NCI-H2196 treated with DMSO at 0.1 percent for 48 hours (cell line): Measurements from ENCODE around the gene FGF2.
"Not testable (repeated sequence)": the region's sequence is repeated elsewhere in the genome, so short reads cannot be mapped to it uniquely, and the experiment has no call there.

Experiments
- DNase-seq: peaks from one replicate; lab custom pipeline; 2025; ENCODE audit not compliant: unreplicated experiment; lab: John Stamatoyannopoulos, UW

FGF2 gene

GRCh38 chr4:122826553-122827257 lies at the start of gene FGF2:
Gene FGF2, plus strand, starts transcription at chr4:122826831. Its CDS starts 344 bp downstream, at chr4:122827175.
- DNase-seq: no peak

- no peak for DNase-seq
Measured at GRCh38 chr4:122776916-122777315, 49.7 kb upstream of the FGF2 start.

- DNase-seq: no peak
Measured at GRCh38 chr4:122777846-122778673, 48.6 kb upstream of the FGF2 start.

- DNase-seq: no peak
Measured at GRCh38 chr4:122781486-122781885, 45.1 kb upstream of the FGF2 start.

GRCh38 chr4:122783301-122784215 lies 43.1 kb upstream of the FGF2 start:
- DNase-seq: no peak

GRCh38 chr4:122784261-122784660 lies 42.4 kb upstream of the FGF2 start:
- DNase-seq: no peak

- DNase-seq: no peak
Measured at GRCh38 chr4:122785099-122785498, 41.5 kb upstream of the FGF2 start.

- DNase-seq: not testable (repeated sequence)
Measured at GRCh38 chr4:122786296-122786695, 40.3 kb upstream of the FGF2 start.

GRCh38 chr4:122786920-122787319 lies 39.7 kb upstream of the FGF2 start:
- not testable (repeated sequence) for DNase-seq

GRCh38 chr4:122787940-122788339 lies 38.7 kb upstream of the FGF2 start:
- no peak for DNase-seq

GRCh38 chr4:122788935-122789334 lies 37.7 kb upstream of the FGF2 start:
- no peak for DNase-seq

GRCh38 chr4:122793811-122794210 lies 32.8 kb upstream of the FGF2 start:
- no peak for DNase-seq

GRCh38 chr4:122796801-122797404 lies 29.7 kb upstream of the FGF2 start:
- DNase-seq: no peak

- DNase-seq: no peak
Measured at GRCh38 chr4:122797405-122798094, 29.1 kb upstream of the FGF2 start.

- no peak for DNase-seq
Measured at GRCh38 chr4:122798101-122798500, 28.5 kb upstream of the FGF2 start.

- DNase-seq: no peak
Measured at GRCh38 chr4:122798917-122799316, 27.7 kb upstream of the FGF2 start.

GRCh38 chr4:122803788-122804208 lies 22.8 kb upstream of the FGF2 start:
- DNase-seq: no peak

- no peak for DNase-seq
Measured at GRCh38 chr4:122806981-122807679, 19.5 kb upstream of the FGF2 start.

GRCh38 chr4:122810669-122811068 lies 16.0 kb upstream of the FGF2 start:
- DNase-seq: no peak

GRCh38 chr4:122811781-122812180 lies 14.8 kb upstream of the FGF2 start:
- not testable (repeated sequence) for DNase-seq
